Measurements from ENCODE around the gene CASK. TPM values are rescaled to one million over a fixed set of nuclear protein-coding genes. Genes with fewer than 3 reads are reported as not detected.
A peak's percentile ranks its signal among the peaks of the same experiment; 100 is the strongest.

The CASK gene
- total RNA-seq, 1 experiment from 2014 or later, result 21.8 TPM

- no peak overlapping the region for H3K4me3 ChIP-seq
- H3K36me3 ChIP-seq, result no peaks in the 10 kb centered on the region
- H3K27me3 ChIP-seq, result no peaks in the 10 kb centered on the region
- H3K9me3 ChIP-seq, result no peaks in the 10 kb centered on the region
- DNase-seq, result no peak
Measured at GRCh38 chrX:41796577-41796976, 126.8 kb downstream of the CASK start.

- Histone ChIP-seq H3K4me3 (no peak overlapping the region), H3K9me3 (no peaks in the 10 kb centered on the region), H3K27me3 (no peaks in the 10 kb centered on the region), H3K36me3 (no peaks in the 10 kb centered on the region)
- DNase-seq, result no peak
Measured at GRCh38 chrX:41796046-41796445, 127.3 kb downstream of the CASK start.

GRCh38 chrX:41789374-41789773 lies 134.0 kb downstream of the CASK start:
- DNase-seq, result no peak
- Histone ChIP-seq H3K27me3 (no peaks in the 10 kb centered on the region), H3K9me3 (no peaks in the 10 kb centered on the region), H3K36me3 (no peaks in the 10 kb centered on the region), H3K4me3 (no peak overlapping the region)

- DNase-seq, result peak; percentile 60
- no peaks in the 10 kb centered on the region for H3K27me3 ChIP-seq
Measured at GRCh38 chrX:41785685-41786084, 137.7 kb downstream of the CASK start.

GRCh38 chrX:41781500-41781899 lies 141.9 kb downstream of the CASK start:
- Histone ChIP-seq H3K9me3 (no peaks in the 10 kb centered on the region), H3K36me3 (no peaks in the 10 kb centered on the region), H3K4me3 (no peak overlapping the region), H3K27me3 (no peaks in the 10 kb centered on the region)
- DNase-seq, result no peak

More at GRCh38 chrX:41785685-41786084, 137.7 kb downstream of the CASK start:
- H3K36me3 ChIP-seq, result no peaks in the 10 kb centered on the region
- no peaks in the 10 kb centered on the region for H3K9me3 ChIP-seq
- H3K4me3 ChIP-seq, result no peak overlapping the region

GRCh38 chrX:41779941-41780340 lies 143.4 kb downstream of the CASK start:
- no peaks in the 10 kb centered on the region for H3K9me3 ChIP-seq
- no peak overlapping the region for H3K4me3 ChIP-seq
- H3K36me3 ChIP-seq, result no peaks in the 10 kb centered on the region
- no peaks in the 10 kb centered on the region for H3K27me3 ChIP-seq
- no peak for DNase-seq

- no peaks in the 10 kb centered on the region for H3K9me3 ChIP-seq
- no peak overlapping the region for H3K4me3 ChIP-seq
- H3K36me3 ChIP-seq, result no peaks in the 10 kb centered on the region
- peak; percentile 19 for DNase-seq
- H3K27me3 ChIP-seq, result no peaks in the 10 kb centered on the region
Measured at GRCh38 chrX:41779030-41779564, 144.3 kb downstream of the CASK start.

GRCh38 chrX:41761702-41762101 lies 161.7 kb downstream of the CASK start:
- H3K27me3 ChIP-seq, result no peaks in the 10 kb centered on the region
- H3K9me3 ChIP-seq, result no peaks in the 10 kb centered on the region
- no peak for DNase-seq
- no peaks in the 10 kb centered on the region for H3K36me3 ChIP-seq
- H3K4me3 ChIP-seq, result no peak overlapping the region

- no peak for DNase-seq
- Histone ChIP-seq H3K4me3 (no peak overlapping the region), H3K36me3 (no peaks in the 10 kb centered on the region), H3K9me3 (no peaks in the 10 kb centered on the region), H3K27me3 (no peaks in the 10 kb centered on the region)
Measured at GRCh38 chrX:41761169-41761568, 162.2 kb downstream of the CASK start.

GRCh38 chrX:41759817-41760216 lies 163.5 kb downstream of the CASK start:
- Histone ChIP-seq H3K36me3 (no peaks in the 10 kb centered on the region), H3K4me3 (no peak overlapping the region), H3K9me3 (no peaks in the 10 kb centered on the region), H3K27me3 (no peaks in the 10 kb centered on the region)
- DNase-seq, result no peak

GRCh38 chrX:41758401-41758800 lies 165.0 kb downstream of the CASK start:
- H3K27me3 ChIP-seq, result no peaks in the 10 kb centered on the region
- no peaks in the 10 kb centered on the region for H3K9me3 ChIP-seq
- DNase-seq, result no peak
- H3K4me3 ChIP-seq, result no peak overlapping the region
- H3K36me3 ChIP-seq, result no peaks in the 10 kb centered on the region

GRCh38 chrX:41750716-41751115 lies 172.6 kb downstream of the CASK start:
- Histone ChIP-seq H3K27me3 (no peaks in the 10 kb centered on the region), H3K9me3 (no peaks in the 10 kb centered on the region), H3K4me3 (no peak overlapping the region), H3K36me3 (no peaks in the 10 kb centered on the region)
- no peak for DNase-seq

- no peaks in the 10 kb centered on the region for H3K27me3 ChIP-seq
- H3K9me3 ChIP-seq, result no peaks in the 10 kb centered on the region
- no peaks in the 10 kb centered on the region for H3K36me3 ChIP-seq
- H3K4me3 ChIP-seq, result no peak overlapping the region
- no peak for DNase-seq
Measured at GRCh38 chrX:41739871-41740270, 183.5 kb downstream of the CASK start.

GRCh38 chrX:41737065-41737464 lies 186.3 kb downstream of the CASK start:
- no peaks in the 10 kb centered on the region for H3K36me3 ChIP-seq
- no peaks in the 10 kb centered on the region for H3K27me3 ChIP-seq
- H3K4me3 ChIP-seq, result no peak overlapping the region
- DNase-seq, result no peak
- H3K9me3 ChIP-seq, result no peaks in the 10 kb centered on the region

GRCh38 chrX:41734530-41734929 lies 188.8 kb downstream of the CASK start:
- no peak for DNase-seq
- H3K27me3 ChIP-seq, result no peaks in the 10 kb centered on the region

GRCh38 chrX:41733939-41734338 lies 189.4 kb downstream of the CASK start:
- H3K36me3 ChIP-seq, result no peaks in the 10 kb centered on the region
- no peaks in the 10 kb centered on the region for H3K9me3 ChIP-seq
- DNase-seq, result no peak
- H3K27me3 ChIP-seq, result no peaks in the 10 kb centered on the region
- H3K4me3 ChIP-seq, result no peak overlapping the region

More at GRCh38 chrX:41734530-41734929, 188.8 kb downstream of the CASK start:
- no peak overlapping the region for H3K4me3 ChIP-seq
- no peaks in the 10 kb centered on the region for H3K36me3 ChIP-seq
- no peaks in the 10 kb centered on the region for H3K9me3 ChIP-seq

GRCh38 chrX:41732260-41732659 lies 191.1 kb downstream of the CASK start:
- Histone ChIP-seq H3K27me3 (no peaks in the 10 kb centered on the region), H3K9me3 (no peaks in the 10 kb centered on the region)

GRCh38 chrX:41730081-41730480 lies 193.3 kb downstream of the CASK start:
- no peaks in the 10 kb centered on the region for H3K36me3 ChIP-seq
- H3K27me3 ChIP-seq, result no peaks in the 10 kb centered on the region
- H3K4me3 ChIP-seq, result no peak overlapping the region
- no peaks in the 10 kb centered on the region for H3K9me3 ChIP-seq
- DNase-seq, result no peak

More at GRCh38 chrX:41732260-41732659, 191.1 kb downstream of the CASK start:
- DNase-seq, result no peak
- Histone ChIP-seq H3K36me3 (no peaks in the 10 kb centered on the region), H3K4me3 (no peak overlapping the region)

GRCh38 chrX:41728125-41728524 lies 195.2 kb downstream of the CASK start:
- Histone ChIP-seq H3K4me3 (no peak overlapping the region), H3K27me3 (no peaks in the 10 kb centered on the region), H3K9me3 (no peaks in the 10 kb centered on the region), H3K36me3 (no peaks in the 10 kb centered on the region)
- DNase-seq, result no peak

Measured in MG63 (cell line).